Cardiac septum (tissue), 1 donor: ENCODE measurements around the gene LMBRD1. TPM values are rescaled to one million over a fixed set of nuclear protein-coding genes. Genes with fewer than 3 reads are reported as not detected.
"Not testable (repeated sequence)": the region's sequence is repeated elsewhere in the genome, so short reads cannot be mapped to it uniquely, and the experiment has no call there.

Experiments used
- DNase-seq: peaks from one replicate; pipeline ENCODE4 v3.0.0-alpha.2; 2020; ENCODE audit warnings: low spot score
- intact Hi-C: fragments of 100-400 bp; cut with DNase I; formaldehyde crosslinking; loops from one replicate; pipeline ENCODE4 v1.14.0; 2022
- total RNA-seq: library from RNA; stranded (reverse); fragmentation: NEBNext Ultra II Directional; extraction: Animal tissue kit (Norgen Biotek cat#: 25700); gene quantifications from one replicate; pipeline ENCODE4 v1.2.1, GENCODE V29; 2021
- donor health status: DM: no; HTN: no; CAD: no.

Gene LMBRD1
- total RNA-seq, 1 donor from 2014 or later = 37.0 TPM

DNA sequence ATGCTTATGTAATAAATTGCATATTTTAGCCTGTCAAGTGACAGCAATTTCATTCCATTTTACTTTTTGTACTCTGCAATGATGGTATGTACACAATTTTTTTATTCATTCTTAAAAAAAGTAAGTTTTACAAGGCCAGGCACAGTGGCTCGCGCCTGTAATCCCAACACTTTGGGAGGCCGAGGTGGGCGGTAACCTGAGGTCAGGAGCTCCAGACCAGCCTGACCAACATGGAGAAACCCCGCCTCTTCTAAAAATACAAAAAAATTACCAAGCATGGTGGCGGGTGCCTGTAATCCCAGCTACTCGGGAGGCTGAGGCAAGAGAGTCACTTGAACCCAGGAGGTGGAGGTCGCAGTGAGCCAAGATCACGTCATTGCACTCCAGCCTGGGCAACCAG is 130.0 kb downstream of the LMBRD1 start:
- intact Hi-C loops, DNase-seq: not testable (repeated sequence)

DNA sequence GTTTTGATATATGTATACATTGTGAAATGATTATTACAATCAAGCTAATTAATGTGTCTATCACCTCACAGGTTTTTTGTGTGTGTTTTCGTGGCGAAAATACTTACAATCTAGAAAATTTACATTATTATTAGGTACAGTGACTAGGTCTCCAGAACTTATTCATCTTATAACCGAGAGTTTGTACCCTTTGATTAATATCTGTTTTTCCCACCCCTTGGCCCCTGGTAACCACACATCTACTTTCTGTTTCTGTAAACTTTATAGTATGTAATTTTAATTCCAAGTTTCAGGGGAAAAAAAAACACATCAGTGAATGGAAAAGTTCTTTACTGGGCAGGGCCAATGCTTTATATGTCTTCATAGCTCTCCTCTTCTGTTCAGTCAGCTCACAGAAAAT is 131.4 kb downstream of the LMBRD1 start:
- intact Hi-C loops = no loop called here
- no peak for DNase-seq

DNA sequence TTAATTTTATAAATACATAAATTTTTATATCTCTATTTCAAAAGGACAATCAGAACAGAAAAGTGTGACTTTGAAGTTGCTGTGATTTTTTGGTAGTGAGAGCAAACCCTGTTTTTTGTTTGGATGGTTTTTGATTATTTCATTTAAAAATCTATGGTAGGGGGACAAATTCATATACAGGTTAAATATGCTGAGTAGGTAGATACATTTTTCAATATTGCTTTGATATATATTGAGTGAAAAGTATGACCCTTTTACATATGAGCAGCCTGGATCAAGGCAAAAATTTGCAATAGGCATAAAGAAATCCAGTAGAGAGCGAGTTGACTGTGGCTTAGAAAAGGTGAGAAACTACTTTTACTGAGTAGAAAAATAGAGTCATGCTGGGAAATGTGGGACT is 132.3 kb downstream of the LMBRD1 start:
- intact Hi-C loops = no loop called here
- DNase-seq = no peak

DNA sequence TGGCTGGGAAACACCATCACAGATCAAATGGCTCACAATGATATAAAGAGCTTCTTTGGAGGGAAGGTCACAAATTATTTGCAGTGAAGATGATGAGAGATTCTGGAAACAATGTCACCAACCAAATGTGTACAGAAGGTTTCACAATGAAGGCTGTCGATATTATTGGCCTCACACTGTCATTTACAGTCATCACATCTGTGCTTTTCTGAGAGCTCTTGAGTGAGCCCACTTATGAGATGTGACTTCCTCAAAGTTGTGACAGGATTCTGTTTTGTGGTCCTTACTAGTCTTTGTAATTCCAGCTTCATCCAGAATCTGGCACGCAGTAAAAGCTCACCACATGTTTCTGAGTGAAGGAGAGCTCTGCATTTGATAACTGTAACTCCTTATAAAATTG is 133.6 kb downstream of the LMBRD1 start:
- intact Hi-C loops = no loop called here
- DNase-seq = no peak

DNA sequence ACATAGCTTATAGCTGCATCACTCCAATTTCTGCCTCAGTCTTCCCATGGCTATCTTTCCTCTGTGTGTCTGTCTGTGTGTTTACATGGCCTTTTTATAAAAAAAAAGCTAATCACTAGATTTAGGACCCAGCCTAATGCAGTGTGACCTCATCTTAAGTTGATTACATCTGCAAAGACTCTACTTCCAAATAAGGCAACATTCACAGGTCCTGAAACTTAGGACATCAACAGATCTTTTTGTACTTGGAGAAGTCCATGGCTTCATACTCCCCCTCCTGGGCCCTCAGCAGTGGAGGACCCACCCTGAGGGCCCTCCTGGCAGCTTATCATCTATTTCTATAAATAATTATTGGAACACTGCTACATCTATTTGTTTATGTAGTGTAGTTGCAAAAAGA is 146.1 kb downstream of the LMBRD1 start:
- DNase-seq = no peak
- intact Hi-C loops = no loop called here

DNA sequence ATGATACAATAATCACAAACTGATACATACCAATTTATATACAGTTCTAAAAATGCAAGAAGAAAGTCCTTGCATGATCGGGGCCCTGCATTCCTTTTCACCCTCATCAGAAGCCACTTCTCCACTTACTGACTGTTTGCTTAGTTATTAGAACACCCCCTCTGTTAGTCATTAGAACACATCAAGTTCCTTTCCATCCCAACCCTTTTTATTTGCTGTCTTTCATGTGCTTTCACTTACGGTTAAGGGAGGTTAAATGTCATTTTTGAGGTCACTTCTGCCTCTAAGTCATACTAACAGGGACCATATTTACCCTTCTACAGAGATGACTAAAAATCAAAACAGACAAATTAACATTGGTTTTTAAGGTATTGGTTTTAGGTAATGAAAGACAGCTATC is 149.1 kb downstream of the LMBRD1 start:
- intact Hi-C loops = no loop called here
- DNase-seq = no peak

DNA sequence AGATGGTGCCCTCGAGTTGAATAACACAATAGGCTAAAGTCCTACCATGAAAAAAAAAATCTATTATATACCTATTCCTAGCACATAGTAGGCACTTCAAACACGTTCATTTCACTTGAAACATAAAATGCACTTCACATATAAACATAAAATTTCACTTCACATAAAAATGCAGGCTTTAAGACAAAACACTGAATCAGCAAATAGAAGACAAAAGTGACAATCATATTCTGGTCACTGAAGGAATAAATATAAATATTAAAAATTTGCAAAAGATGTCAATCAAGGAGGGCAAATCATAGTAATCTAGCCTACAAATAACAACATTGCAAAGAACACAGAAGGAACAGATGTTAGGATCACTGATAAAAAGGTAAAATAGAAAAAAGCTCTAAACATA is 153.1 kb downstream of the LMBRD1 start:
- DNase-seq = no peak
- intact Hi-C loops = no loop called here

DNA sequence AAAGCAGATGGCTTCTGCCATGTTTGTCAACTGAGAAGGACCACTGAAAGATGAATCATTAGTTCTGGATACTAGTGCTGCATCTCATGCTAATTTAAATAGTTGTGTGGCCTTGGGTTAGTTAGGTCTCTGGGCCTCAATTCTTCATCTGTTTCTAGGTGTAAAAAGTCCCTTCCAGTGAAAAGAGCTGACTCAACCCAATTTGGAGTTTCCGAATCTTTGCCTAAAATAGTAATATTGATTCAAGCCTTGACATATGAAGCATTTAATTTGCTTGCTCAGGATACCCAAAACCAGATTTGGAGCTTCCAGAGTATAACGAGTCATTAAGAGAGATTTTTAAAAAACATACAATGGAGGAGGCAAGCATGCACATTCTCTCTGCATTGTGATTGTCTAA is 163.9 kb downstream of the LMBRD1 start:
- DNase-seq = no peak
- intact Hi-C loops = no loop called here

DNA sequence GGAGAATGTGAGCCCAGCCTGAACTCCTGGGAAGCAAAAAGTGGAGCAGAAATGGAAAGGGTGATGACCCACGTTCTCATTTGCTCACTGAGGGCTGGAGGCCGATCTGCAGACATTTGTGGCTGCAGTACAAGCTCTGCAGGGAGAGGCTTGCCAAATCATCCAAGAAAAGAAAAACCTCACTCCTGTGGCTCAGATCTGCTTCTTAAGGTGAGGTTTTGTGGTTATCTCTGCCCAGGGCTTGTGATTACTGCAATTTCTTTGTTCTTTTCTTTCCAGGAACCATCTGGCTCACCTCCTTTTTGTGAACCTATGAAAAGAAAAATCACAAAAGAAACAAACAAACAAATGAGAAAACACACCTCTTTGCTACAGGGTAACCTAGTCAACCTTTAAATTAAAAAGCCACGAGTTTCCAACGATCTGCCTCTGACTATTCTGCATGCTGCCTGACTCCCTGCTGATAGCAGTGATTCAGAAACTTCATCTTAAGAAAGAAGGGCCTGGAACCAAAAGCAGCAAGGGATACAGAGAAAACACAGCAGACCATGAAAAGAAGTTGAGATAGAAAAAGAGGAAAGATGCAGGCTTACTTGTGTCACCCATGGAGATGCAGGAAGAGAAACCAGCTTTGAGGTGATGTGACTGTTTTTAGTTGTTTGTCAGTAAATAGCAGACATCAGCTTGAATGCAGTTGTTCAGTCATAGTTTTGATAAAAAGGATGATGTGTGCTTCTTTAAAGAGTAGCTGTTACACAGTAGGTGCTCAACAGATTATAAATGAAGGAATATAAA is 165.1 kb downstream of the LMBRD1 start:
- no peak for DNase-seq
- intact Hi-C loops = no loop called here

DNA sequence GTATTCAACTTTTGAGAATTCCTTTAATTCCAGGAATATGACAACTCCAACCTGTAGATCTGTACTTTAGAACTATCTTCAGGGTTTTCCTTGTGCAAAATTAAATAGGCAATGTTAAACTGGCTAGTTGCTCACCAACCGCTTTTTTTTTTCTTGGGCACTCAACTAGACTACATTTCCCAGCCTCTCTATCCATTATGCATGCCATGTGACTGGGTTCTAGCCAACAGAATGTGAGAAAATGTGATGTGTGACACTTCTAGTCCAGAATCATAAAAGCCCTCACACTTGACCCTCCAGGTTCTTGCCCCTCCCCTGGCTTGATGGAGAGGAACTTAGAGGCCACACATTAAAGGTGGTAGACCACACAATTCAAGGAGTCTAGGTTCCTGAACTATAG is 166.0 kb downstream of the LMBRD1 start:
- intact Hi-C loops = no loop called here
- DNase-seq = no peak

DNA sequence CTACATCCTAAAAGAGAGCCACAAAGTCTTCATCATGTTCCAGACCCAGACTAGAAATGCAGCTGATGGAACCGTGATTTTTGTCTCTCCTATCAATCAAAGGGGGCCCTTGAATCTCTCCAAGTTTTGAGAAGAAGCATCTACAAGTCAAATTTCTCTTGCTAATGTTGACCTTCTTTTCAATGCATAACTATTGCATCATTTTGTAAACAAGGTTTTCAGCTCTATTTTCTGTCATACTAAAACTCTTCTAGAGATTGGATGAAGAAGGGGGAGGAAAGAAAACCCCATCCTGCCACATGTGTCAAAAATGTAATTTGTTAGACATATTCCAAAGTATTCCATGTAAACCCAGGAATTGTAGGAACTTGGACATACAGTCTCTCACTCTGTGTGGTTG is 169.2 kb downstream of the LMBRD1 start:
- DNase-seq = no peak
- intact Hi-C loops = no loop called here

DNA sequence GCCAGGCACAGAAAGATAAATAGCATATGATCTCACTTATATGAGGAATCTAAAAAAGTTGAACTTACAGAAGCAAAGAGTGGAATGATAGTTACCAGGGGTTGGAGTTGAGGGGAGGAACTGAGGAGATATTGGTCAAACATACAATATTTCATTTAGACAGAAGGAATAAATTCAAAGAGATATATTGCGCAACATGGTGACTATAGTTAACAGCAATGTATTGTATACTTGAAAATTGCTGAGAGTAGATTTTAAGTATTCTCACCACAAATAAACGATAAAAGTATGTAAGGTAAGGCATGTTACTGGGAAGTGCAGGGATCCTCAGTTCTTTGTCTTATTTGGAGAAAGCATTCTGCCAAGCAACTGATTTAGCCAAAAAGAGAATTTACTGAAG is 171.9 kb downstream of the LMBRD1 start:
- intact Hi-C loops = no loop called here
- DNase-seq = no peak

Other genes starting within 250 kb of the LMBRD1 start
- gene COL19A1, start 69.5 kb upstream of the LMBRD1 start, total RNA-seq = 3.3 TPM